Stimulated activated CD8-positive, alpha-beta memory T cell treated with anti-CD3 and anti-CD28 coated beads, Interleukin-12 subunit alpha, Interleukin-12 subunit beta, amount 100 ng/mL, for 1 hour (primary cell): ENCODE data around the gene CNGA1.
"Not testable (repeated sequence)": the region's sequence is repeated elsewhere in the genome, so short reads cannot be mapped to it uniquely, and the experiment has no call there.

Experiments used
- DNase-seq: peaks from one replicate; pipeline ENCODE4 v3.0.0-alpha.2; 2020; ENCODE audit warnings: low read depth

CNGA1 gene

DNA sequence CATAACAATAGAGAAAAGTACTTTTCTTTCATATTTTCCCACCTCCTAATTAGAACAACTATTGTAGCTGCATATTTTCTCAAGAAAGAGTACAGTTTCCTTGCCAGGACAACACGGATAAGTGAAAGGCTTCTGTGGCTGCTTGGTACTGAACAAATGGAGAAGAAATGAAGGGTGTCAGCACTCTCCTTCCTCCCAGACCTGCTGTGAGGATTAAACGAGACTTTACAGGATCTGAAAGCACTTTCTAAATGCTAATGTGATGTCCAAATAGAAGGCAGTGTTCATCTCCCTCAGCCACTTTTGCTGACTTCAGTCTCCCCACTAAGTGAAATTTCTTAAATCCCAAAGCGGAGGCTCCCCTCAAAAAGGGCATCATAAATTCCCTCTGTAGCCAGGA lies 14.0 kb upstream of the CNGA1 start:
- no peak for DNase-seq

DNA sequence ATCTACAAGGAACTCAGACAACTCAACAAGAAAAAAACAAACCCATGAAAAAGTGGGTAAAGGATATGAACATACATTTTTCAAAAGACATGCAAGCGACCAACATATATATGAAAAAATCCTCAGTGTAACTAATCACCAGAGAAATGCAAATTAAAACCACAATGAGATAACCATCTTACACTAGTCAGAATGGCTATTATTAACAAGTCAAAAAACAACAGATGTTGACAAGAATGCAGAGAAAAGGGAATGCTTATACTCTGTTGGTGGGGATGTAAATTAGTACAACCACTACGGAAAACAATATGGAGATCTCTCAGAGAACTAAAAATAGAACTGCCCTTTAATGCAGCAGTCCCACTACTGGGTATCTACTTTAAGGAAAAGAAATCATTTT lies 12.2 kb upstream of the CNGA1 start:
- DNase-seq, result no peak

DNA sequence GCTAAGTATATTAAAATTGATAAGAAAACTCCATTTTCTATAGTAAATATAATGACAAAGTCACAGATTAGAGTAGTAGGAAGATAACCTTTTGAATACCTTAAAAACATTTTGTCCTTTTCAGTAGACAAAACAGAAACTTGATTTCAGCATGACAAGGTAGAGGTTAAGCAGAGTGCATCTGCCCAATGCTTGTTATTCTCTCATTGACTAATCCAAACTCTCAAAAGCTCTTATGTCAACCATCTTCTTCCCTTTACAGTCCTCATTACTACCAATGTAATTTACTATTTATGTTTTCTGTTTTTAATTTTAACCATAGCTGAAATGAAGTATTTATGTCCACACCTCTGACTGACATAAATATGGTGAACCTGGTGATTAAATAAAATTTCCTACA lies 11.2 kb upstream of the CNGA1 start:
- no peak for DNase-seq

DNA sequence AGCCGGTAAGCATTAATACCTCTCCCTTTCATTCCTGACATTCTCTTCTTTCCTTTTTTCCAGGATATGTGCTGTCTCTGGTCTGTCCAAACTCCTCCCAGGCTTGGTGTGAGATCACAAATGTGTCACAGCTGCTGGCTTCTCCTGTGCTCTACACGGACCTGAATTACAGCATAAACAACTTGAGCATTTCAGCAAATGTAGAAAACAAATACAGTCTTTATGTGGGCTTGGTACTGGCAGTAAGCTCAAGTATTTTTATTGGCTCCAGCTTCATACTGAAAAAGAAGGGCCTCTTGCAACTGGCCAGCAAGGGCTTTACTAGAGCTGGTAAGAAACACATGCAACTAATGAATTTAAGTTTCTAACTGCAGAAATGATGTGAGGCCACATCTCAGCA lies 8.5 kb upstream of the CNGA1 start:
- no peak for DNase-seq

DNA sequence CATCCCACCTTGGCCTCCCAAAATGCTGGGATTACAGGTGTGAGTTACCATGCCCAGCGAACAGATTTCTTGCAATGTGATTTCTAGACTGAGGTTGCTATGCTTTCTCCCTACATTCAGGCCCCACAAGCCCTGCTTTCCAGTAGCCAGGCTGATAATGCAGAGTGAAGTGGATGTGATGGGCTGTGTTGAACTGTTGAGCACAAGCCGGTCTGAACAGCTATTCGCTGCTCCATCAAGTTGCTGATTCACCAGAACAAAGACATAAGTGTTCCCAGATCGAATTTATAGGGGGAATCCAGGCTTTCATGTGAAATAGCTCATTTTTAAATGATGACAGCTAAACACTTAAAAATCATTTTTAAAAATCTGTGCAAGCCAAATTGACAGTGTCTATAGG lies 8.0 kb upstream of the CNGA1 start:
- no peak for DNase-seq

DNA sequence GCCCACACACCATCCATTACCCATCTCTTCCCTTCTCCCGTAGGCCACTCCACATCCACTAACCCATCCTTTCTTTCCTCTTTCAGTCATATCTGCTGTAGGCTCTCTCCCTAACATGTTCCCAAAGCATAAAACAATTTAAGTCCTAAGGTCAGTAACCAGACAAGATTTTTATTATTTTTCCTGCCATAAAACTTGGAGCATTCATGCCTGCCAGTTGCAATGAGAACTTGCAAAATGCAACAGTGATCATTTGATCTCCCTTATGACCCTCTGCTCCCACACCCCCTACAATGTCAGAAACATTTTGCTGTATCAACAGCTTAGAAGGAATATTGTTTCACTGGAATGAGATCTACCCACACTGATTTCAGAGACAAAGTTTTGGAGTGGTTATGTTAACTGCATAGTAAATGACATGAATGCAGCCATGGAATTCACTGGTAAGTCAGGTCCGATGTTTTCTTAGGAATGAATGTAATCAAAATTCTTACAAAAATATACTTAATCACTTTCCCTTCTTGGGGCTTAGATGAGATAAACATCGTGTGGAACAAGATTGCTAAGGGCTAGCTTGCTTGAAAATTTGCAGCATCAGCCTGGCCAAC lies 5.8 kb upstream of the CNGA1 start:
- no peak for DNase-seq

DNA sequence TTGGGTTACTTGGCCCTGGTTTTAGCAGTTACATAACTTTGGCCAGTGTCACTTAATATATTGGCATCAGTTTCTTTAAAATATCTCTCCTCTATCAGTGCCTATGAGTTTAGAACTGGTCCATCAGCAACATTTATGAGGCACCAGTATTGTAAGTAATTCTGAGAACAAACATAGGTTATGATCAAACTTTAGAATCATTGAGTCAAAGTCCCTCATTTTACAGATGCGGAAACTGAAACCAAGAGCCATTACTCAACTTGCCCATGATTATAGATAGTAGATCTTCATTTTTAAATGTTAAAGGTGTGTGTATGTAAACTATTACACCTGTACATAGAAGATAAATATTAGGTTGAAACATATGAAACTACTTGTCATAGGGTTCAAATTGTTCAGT lies 4.6 kb upstream of the CNGA1 start:
- no peak for DNase-seq

DNA sequence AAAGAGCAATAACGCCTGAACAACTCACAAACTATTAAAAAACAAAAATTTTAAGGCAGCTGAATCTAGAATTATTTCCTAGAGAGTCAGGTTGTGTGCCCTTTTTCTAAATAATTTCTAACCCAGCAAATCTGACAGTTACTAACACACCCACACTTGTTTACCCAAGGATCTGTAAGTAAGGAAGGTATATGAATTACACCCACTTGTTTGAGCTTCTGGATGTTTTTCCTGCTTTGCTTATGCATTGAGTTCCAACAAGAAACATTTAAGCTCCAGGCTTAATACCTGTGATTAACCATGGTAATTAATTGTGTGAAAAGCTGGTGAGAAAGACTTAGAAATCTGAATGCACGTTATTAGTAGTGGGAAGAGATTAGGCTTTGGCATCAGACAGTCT lies 1.6 kb upstream of the CNGA1 start:
- no peak for DNase-seq

DNA sequence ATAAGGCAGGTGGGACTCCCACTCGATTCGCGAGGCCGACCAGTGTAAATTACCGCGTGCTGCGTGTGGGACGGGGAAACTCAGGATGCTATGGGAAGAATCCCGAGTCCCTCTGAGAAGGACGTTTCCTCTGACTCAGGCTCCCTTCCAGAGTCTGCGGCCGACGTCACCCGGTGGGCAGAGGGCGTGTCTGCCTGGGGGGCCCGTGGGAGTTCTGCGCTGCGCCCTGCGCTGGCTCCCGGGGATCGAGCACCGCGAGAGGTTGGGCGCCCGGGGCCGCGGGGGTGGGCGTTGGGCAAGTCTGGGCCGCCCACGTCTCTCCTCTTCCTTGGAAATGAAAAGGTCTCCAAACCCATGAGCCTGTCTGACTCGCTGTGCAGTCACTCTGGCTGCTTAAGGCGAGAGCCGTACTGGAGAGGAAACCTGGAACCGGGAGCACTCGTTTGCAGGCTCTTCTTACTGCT lies 659 bp upstream of the CNGA1 start:
- DNase-seq, result no peak

DNA sequence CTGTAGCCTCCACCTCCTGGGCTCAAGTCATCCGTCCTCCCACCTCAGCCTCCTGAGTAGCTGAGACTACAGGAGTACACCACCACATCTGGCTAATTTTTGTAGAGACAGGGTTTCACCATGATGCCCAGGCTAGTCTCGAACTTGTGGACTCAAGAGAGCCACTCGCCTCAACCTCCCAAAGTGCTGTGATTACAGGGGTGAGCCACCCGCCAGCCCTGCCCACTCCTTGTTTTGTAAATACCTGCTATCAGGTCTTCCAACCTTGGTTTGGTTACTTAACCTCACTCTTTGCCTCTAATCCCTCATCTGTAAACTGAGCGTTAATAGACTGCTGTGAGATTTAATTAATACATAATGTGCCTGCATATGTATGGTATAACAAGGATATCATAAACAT lies 803 bp downstream of the CNGA1 start:
- no peak for DNase-seq

DNA sequence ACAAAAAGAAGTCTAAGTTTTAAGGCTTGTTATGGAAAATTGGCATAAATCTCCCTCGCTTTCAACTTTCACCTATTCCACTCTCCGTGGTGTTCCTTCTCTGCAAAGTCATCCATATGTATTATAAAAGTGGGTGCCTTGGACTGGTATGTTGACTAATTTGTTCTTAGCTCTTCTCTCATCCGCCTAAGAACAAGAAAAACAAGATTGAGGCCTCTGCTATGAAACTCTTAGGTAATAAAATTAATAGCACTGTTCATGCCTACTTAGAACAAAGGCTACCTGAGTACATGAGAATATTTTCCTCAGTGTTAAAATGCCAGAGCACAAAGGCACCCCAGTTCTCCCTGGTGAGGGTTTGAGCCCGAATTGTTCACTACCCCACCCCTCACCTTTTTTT lies 1.3 kb downstream of the CNGA1 start:
- DNase-seq, result no peak

DNA sequence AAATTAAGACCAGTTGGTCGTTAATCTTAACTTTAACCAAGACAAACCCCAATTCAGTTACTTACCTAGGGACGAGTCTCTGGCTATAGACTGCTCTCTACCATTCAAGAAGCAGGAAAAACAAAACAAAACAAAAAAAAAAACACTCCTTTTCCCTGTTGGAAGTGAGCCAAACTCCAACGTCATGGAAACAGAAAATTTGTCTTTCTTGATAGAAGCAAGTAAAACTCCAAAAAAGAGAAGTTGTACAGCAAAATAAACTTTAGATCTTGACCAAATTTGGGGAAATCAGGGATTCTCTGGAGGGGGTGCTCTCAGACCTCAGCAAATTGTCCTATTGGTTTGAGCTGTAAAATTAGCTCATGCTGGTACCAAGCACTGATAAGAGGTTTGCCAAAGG lies 3.7 kb downstream of the CNGA1 start:
- no peak for DNase-seq

DNA sequence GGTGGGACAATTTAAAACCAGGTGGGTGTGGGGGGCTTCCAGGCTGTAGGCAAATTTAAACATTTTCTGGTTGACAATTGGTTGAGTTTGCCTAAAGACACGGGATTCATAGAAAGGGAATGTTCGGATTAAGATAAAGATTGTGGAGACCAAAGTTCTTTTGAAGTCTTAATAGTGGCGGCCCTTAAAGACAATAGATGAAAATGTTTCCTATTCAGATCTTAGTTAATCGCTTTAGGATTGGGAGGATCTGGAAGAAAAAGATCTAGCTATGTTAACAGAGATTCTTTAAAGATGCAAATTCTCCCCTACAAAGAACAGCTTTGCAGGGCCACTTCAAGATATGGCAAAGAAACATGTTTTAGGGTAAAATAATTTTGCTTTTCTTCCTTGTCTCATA lies 4.8 kb downstream of the CNGA1 start:
- DNase-seq, result no peak

DNA sequence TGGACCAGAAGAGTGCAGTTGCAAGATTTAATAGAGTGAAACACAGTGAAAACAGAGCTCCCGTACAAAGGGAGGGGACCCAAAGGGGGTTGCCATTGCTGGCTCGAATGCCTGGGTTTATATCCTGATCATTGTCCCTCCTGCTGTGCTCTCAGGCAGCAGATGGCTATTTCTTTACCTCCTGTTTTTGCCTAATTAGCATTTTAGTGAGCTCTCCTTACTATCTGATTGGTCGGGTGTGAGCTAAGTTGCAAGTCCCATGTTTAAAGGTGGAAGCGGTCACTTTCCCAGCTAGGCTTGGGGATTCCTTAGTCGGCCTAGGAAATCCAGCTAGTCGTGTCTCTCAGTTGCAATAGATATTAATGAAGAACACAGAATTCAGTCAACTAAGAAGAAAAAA lies 5.6 kb downstream of the CNGA1 start:
- DNase-seq, result not testable (repeated sequence)

DNA sequence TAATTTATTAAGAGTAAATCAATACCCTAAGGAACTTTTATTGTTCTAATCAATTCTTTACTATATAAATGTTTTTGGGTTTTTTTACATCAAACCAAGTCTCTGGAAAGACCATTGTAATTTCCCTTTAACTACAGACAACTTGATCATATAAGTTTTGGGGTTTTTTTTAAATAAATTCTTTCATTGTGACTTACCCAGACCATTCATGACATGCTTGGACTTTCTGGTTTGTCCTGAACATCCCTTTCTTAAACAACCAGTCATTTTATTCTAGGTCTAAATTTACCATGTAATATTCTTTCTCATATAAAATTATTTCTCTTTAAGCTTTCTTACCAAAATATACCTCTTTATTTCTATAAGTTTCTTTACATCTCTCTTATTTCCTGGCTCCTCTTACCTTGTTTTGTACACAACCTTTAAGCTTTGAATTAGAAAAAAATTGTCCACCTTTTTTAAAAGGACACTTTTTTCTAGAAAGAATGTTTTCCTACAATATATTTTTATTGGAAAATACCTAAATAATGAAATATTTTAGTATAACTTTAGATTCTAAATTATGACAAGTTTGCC lies 8.4 kb downstream of the CNGA1 start:
- no peak for DNase-seq

DNA sequence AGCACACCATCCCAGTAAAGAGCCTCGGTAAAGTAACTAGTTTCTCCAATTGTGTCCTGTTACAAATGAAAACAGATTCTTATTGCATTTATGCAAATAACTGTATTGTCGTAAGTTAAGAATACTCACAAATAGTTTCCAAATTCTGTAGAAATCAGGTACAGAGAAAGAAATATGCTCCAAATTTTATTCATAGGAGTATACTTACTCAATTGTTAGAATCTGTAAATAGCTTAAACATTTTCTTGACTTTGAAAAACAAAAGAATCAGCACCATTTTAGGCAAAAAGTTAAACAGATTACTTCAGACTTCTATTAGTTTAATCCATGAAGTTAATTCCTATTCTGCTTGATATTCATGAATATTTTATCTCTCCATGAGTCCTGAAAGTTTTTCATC lies 10.7 kb downstream of the CNGA1 start:
- DNase-seq, result no peak

DNA sequence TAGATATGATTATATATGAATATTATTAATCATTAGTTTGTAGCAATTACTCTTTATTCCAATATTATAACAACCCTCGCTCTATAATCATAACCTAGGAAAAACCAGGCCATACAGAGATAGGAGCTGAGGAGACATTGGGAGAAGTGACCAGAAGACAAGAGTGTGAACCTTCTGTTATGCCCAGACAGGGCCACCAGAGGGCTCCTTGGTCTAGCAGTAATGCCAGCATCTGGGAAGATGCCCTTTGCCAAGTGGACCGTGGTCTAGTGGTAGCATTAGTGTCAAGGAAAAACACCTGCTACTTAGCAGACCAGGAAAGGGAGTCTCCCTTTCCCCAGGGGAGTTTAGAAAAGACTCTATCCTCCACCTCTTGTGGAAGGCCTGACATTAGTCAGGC lies 12.9 kb downstream of the CNGA1 start:
- not testable (repeated sequence) for DNase-seq

DNA sequence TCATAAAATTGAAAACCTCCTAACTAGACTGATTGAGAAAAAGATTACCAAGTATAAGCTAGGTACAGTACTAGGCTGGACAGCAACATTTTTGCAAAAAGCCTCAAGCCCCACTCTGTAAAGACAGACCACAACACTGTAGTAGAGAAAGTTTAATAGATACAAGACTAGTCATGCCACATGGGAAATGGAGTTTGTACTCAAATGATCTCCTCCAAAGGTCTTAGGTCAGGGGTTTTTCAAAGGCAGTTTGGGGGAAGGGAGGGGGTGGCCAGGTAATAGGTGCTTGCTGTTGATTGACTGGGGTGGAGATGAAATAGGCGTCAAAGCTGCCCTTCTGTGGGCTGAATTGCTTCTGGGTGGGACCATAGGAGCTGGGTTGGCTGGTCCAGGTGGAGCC lies 14.2 kb downstream of the CNGA1 start:
- no peak for DNase-seq

DNA sequence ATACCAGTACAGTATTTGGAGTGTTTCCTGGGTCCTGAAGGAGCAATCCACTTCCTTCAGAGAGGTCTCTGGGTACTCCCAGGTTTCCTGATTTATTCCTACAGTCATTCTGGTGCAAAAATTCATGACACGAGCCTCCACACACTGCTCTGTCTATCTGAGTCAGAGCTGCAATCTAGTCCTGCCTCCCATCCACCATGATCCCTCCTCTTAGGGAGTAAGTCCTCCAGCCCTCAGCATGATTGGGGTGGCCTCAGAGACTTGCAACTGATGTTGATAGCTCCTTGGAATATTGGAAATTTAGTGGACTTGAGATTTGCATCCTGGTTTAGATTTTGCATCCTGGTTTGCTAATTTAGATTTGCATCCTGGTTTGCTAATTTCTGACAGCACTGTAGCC lies 20.5 kb downstream of the CNGA1 start:
- DNase-seq, result no peak

DNA sequence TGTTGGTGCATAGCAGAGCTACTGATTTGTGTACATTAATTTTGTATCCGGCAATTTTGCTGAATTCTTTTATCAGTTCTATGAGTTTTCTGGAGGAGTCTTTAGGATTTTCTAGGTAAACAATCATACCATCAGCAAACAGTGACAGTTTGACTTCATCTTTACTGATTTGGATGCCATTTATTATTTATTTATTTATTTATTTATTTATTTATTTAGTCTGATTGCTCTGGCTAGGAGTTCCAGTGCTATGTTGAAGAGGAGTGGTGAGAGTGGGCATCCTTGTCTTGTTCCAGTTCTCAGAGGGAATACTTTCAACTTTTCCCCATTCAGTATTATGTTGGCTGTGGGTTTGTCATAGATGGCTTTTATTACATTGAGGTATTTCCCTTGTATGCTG lies 24.0 kb downstream of the CNGA1 start:
- DNase-seq, result not testable (repeated sequence)

DNA sequence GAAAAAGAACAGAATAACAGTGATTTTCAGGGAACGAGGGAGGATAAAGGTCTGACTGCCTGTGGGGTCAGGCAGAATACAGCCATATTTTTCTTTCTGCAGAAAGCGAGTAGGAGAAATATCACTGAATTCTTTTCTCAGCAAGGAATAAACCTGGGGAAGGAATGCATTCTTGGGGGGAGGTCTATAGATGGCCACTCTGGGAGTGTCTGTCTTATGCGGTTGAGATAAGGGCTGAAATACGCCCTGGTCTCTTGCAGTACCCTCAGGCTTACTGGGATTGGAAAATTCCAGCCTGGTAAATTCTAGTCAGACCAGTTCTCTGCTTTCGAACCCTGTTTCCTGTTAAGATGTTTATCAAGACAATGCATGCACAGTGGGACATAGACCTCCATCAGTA lies 26.3 kb downstream of the CNGA1 start:
- DNase-seq, result no peak

DNA sequence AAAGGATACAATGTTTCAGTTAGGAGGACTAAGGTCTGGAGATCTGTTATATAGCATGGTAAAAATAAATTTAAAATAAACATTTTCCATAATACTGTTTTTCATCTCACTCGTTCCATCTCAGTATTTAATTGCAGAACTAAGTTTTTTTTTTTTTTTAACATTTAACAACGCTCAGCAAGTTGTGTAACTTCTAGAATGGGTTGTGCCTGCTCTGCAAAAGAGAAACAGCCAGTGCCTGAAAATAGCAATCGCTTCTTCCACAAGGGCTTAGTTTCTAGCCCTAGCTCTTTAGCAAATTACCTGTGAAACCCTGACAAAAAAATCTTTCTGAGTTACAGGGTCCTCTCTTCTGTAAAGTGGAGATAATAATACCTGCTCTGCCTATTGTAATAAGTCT lies 41.9 kb downstream of the CNGA1 start:
- DNase-seq, result no peak

DNA sequence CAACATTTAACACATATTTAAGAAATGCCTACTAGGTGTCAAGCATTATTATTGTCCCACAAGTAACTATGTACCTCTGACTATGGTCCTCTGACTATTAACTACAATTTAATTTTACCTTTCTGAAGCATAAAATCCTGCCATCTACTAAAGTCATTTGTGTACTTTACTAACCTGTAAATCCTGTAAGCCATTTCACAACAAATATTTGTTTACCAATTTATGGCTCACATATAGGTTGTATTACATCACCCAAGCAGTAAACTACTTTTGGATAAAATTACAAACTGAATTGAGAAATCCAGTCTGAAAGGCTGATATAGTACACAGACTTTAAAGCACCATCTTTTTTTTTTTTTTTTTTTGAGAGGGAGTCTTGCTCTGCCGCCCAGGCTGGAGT lies 43.8 kb downstream of the CNGA1 start:
- no peak for DNase-seq

DNA sequence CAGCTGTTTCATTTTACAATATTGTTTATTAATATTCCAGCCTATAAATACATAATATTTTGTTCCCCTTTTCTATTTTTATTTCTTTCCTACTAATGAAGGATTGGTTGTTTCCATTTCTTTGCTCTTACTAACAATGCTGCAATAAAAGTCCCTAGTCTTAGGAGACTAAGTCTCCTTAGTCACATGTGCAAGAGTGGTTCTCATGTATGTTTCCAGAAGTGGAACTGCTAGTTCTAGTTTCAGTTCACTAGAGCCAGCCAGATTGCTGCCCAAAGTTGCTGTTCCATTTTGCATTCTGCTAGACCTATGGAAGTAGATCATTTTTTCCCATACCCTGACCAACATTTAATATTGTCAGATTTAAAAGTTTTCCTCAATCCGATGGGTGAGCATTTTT lies 44.3 kb downstream of the CNGA1 start:
- no peak for DNase-seq

DNA sequence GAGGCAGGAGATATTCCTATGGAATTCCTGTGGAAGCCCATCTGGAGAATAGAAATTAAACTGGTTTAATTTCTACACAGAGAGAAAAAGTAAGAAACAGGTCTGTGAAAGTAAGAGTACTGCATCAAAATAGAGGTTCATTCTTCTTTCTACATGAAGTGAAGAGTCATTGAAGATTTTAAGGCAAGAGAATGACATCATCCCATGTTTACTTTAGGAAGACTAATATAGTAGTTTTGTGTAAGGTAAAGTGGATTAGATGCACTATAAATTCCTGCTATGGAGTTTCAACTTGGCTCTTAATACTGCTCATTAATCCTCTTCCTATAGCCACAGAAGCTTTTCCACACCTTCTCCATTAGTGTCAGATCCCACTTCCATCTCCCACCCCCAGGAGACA lies 47.6 kb downstream of the CNGA1 start:
- no peak for DNase-seq
